DOHH2 (cell line): ENCODE results near the gene CLECL1.

ENCODE experiments used
- H3F3A ChIP-seq: fragments of 200-600 bp; sonication (generic), shearing (Covaris generic); 2 replicates; pipeline ENCODE4 v1.6.0; 2016; ENCODE audit warnings: antibody characterized with exemption, mild to moderate bottlenecking; ENCODE audit not compliant: control insufficient read depth, insufficient read depth
- H3K27ac ChIP-seq: fragments of 200-600 bp; sonication (generic); 2 replicates; pipeline ENCODE4 v1.5.1; 2014; ENCODE audit warnings: low read depth, mild to moderate bottlenecking, low read length, moderate library complexity
- H3K27me3 ChIP-seq: fragments of 200-600 bp; sonication (generic); 2 replicates; pipeline ENCODE4 v1.6.1; 2014; ENCODE audit warnings: mild to moderate bottlenecking, low read length, mixed read lengths; ENCODE audit not compliant: control insufficient read depth
- H3K36me3 ChIP-seq: fragments of 200-600 bp; sonication (generic); 2 replicates; pipeline ENCODE4 v1.6.1; 2014; ENCODE audit warnings: mild to moderate bottlenecking, low read length, moderate library complexity, mixed read lengths; ENCODE audit not compliant: control insufficient read depth
- H3K4me1 ChIP-seq: fragments of 200-600 bp; sonication (generic); 2 replicates; pipeline ENCODE4 v1.6.1; 2014; ENCODE audit warnings: mild to moderate bottlenecking, low read length, mixed read lengths; ENCODE audit not compliant: control insufficient read depth
- H3K4me2 ChIP-seq: fragments of 200-600 bp; sonication (generic); 2 replicates; pipeline ENCODE4 v1.6.0; 2014; ENCODE audit warnings: mild to moderate bottlenecking, low read length, moderate library complexity
- H3K4me3 ChIP-seq: fragments of 200-600 bp; sonication (generic); 2 replicates; pipeline ENCODE4 v1.5.1; 2014; ENCODE audit warnings: mild to moderate bottlenecking, low read length, mixed read lengths
- H3K79me2 ChIP-seq: fragments of 200-600 bp; sonication (generic); 2 replicates; pipeline ENCODE4 v1.6.1; 2014; ENCODE audit warnings: mild to moderate bottlenecking, low read length, mixed read lengths; ENCODE audit not compliant: control insufficient read depth
- H3K9me2 ChIP-seq: fragments of 200-600 bp; sonication (generic); replicated peaks from 2 replicates; pipeline ENCODE4 v1.6.1; 2014; ENCODE audit warnings: mild to moderate bottlenecking, low read length, mixed read lengths; ENCODE audit not compliant: control insufficient read depth
- H3K9me3 ChIP-seq: fragments of 200-600 bp; sonication (generic); 2 replicates; pipeline ENCODE4 v1.6.1; 2014; ENCODE audit warnings: antibody characterized with exemption, low read length, mixed read lengths; ENCODE audit not compliant: control insufficient read depth, insufficient read depth
- H4K20me1 ChIP-seq: fragments of 200-600 bp; sonication (generic); 2 replicates; pipeline ENCODE4 v1.6.0; 2014; ENCODE audit warnings: low read depth, mild to moderate bottlenecking, antibody characterized with exemption, low read length, moderate library complexity; ENCODE audit not compliant: control insufficient read depth, insufficient read depth
- CTCF ChIP-seq: fragments of 200-600 bp; sonication (generic); IDR thresholded peaks from one replicate; pipeline ENCODE4 v1.5.1; 2014; ENCODE audit warnings: antibody characterized with exemption, mild to moderate bottlenecking, low read depth, low read length; ENCODE audit not compliant: poor library complexity, severe bottlenecking
- EZH2phosphoT487 ChIP-seq: fragments of 200-600 bp; sonication (generic); IDR thresholded peaks from 2 replicates; pipeline ENCODE4 v1.6.1; 2017; ENCODE audit warnings: borderline replicate concordance, mild to moderate bottlenecking, antibody characterized with exemption, low read length, moderate library complexity, mixed read lengths

CLECL1 gene

GRCh38 chr12:9762369-9762768, 29.5 kb upstream of the CLECL1 start:
- 0 out of 2 replicates have a peak, but pooled peaks have one; percentile 15 for TF ChIP-seq EZH2phosphoT487
- no peak for TF ChIP-seq CTCF
- H3K4me2 ChIP-seq, result no peak overlapping the region
- H3K9me2 ChIP-seq, result no peaks in the 10 kb centered on the region
- H3K27me3 ChIP-seq, result peaks cover 59% of the 10 kb centered on the region
- no peaks in the 10 kb centered on the region for H3K79me2 ChIP-seq
- no peaks in the 10 kb centered on the region for H3K36me3 ChIP-seq
- H3K9me3 ChIP-seq, result no peaks in the 10 kb centered on the region; the same call in 1 of the 2 replicates
- H3F3A ChIP-seq, result peaks cover 35% of the 10 kb centered on the region
- no peak overlapping the region for H3K27ac ChIP-seq
- no peak overlapping the region for H3K4me3 ChIP-seq
- H4K20me1 ChIP-seq, result no peaks in the 10 kb centered on the region; the same call in 1 of the 2 replicates
- H3K4me1 ChIP-seq, result peaks cover 73% of the 10 kb centered on the region

GRCh38 chr12:9761419-9761781, 28.5 kb upstream of the CLECL1 start:
- no peak for TF ChIP-seq EZH2phosphoT487
- TF ChIP-seq CTCF, result no peak
- Histone ChIP-seq H3K4me2 (peak overlapping the region; percentile 77), H3K4me1 (peaks cover 73% of the 10 kb centered on the region), H3K36me3 (no peaks in the 10 kb centered on the region), H3K27me3 (peaks cover 58% of the 10 kb centered on the region), H3K9me2 (no peaks in the 10 kb centered on the region), H3F3A (peaks cover 35% of the 10 kb centered on the region), H3K79me2 (no peaks in the 10 kb centered on the region), H3K9me3 (no peaks in the 10 kb centered on the region; the same call in 1 of the 2 replicates), H4K20me1 (no peaks in the 10 kb centered on the region; the same call in 1 of the 2 replicates), H3K4me3 (peak overlapping the region; percentile 57), H3K27ac (peak overlapping the region; percentile 32)

GRCh38 chr12:9760699-9761418, 28.0 kb upstream of the CLECL1 start, which contains the start of gene CD69:
CD69 (minus strand) TSS chr12:9760901; CDS start chr12:9760820, 81 bp downstream.
- Histone ChIP-seq H3K4me3 (peak within 1 kb of the TSS; percentile 57), H3K27ac (peak within 1 kb of the TSS; percentile 32), H3K36me3 (no peaks in the 10 kb centered on the region), H3F3A (peaks cover 33% of the 10 kb centered on the region), H4K20me1 (no peaks in the 10 kb centered on the region; the same call in 1 of the 2 replicates), H3K4me1 (peaks cover 73% of the 10 kb centered on the region), H3K9me3 (no peaks in the 10 kb centered on the region; the same call in 1 of the 2 replicates), H3K4me2 (peak within 1 kb of the TSS; percentile 77), H3K79me2 (no peaks in the 10 kb centered on the region), H3K9me2 (no peaks in the 10 kb centered on the region), H3K27me3 (peaks cover 62% of the 10 kb centered on the region)
- TF ChIP-seq CTCF (no peak), EZH2phosphoT487 (no peak)
